Measurements from ENCODE around the gene SNX30.
A peak's percentile ranks its signal among the peaks of the same experiment; 100 is the strongest.

Gene SNX30

GRCh38 chr9:112864982-112865381, 114.4 kb downstream of the SNX30 start:
- ATAC-seq (replicated peaks) (no peak), DNase-seq (no peak)
- H3K27ac Mint-ChIP-seq: no peak overlapping the region
- no peaks in the 10 kb centered on the region for H3K9me3 Mint-ChIP-seq
- H3K4me1 Mint-ChIP-seq (ENCODE audit: low read depth in 2 of 2): peaks cover 12 to 21% of the 10 kb centered on the region in 2 donors
- H3K27me3 Mint-ChIP-seq: no peaks in the 10 kb centered on the region
- no peak overlapping the region for H3K4me3 Mint-ChIP-seq
- H3K36me3 Mint-ChIP-seq (ENCODE audit: insufficient read depth): peaks cover 15% of the 10 kb centered on the region

DNA sequence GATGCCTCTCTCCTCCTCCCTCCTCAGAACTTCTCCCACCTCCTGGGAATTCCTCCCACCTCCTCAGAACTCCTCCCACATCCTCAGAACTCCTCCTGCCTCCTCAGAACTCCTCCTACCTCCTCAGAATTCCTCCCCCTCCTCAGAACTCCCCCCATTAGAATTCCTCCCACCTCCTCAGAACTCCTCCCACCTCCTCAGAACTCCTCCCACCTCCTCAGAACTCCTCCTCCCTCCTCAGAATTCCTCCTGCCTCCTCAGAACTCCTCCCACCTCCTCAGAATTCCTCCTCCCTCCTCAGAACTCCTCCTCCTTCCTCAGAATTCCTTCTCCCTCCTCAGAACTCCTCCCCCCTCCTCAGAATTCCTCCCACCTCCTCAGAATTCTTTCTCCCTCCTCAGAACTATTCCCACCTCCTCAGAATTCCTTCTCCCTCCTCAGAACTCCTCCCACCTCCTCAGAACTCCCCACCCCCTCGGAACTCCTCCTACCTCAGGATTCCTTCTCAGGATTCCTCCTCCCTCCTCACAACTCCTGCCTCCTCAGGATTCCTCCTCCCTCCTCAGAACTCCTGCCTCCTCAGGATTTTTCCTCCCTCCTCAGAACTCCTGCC, 116.2 kb downstream of the SNX30 start:
- H3K4me1 Mint-ChIP-seq (ENCODE audit: low read depth in 2 of 2): peaks cover 8 to 10% of the 10 kb centered on the region in 2 donors

GRCh38 chr9:112867275-112867991, 116.9 kb downstream of the SNX30 start:
- ATAC-seq (replicated peaks) (no peak), DNase-seq (no peak)
- Mint-ChIP-seq H3K27ac (peak overlapping the region; percentile 71 to 74), H3K9me3 (no peaks in the 10 kb centered on the region), H3K4me1 (ENCODE audit: low read depth in 2 of 2) (peaks cover 4 to 8% of the 10 kb centered on the region in 2 donors), H3K36me3 (ENCODE audit: insufficient read depth) (peaks cover 19% of the 10 kb centered on the region), H3K4me3 (no peak overlapping the region), H3K27me3 (no peaks in the 10 kb centered on the region)

More for the DNA sequence above, 116.2 kb downstream of the SNX30 start:
- Mint-ChIP-seq H3K36me3 (ENCODE audit: insufficient read depth) (peaks cover 20% of the 10 kb centered on the region), H3K27me3 (no peaks in the 10 kb centered on the region), H3K4me3 (no peak overlapping the region), H3K9me3 (no peaks in the 10 kb centered on the region), H3K27ac (peak overlapping the region; percentile 71 to 74)
- no peak for ATAC-seq (replicated peaks)
- DNase-seq: no peak

GRCh38 chr9:112868461-112868860, 117.9 kb downstream of the SNX30 start:
- Mint-ChIP-seq H3K36me3 (ENCODE audit: insufficient read depth) (peaks cover 19% of the 10 kb centered on the region), H3K27me3 (no peaks in the 10 kb centered on the region), H3K27ac (no peak overlapping the region), H3K4me1 (ENCODE audit: low read depth in 2 of 2) (peaks cover 4 to 6% of the 10 kb centered on the region in 2 donors), H3K9me3 (no peaks in the 10 kb centered on the region), H3K4me3 (no peak overlapping the region)
- DNase-seq (no peak), ATAC-seq (replicated peaks) (no peak)

DNA sequence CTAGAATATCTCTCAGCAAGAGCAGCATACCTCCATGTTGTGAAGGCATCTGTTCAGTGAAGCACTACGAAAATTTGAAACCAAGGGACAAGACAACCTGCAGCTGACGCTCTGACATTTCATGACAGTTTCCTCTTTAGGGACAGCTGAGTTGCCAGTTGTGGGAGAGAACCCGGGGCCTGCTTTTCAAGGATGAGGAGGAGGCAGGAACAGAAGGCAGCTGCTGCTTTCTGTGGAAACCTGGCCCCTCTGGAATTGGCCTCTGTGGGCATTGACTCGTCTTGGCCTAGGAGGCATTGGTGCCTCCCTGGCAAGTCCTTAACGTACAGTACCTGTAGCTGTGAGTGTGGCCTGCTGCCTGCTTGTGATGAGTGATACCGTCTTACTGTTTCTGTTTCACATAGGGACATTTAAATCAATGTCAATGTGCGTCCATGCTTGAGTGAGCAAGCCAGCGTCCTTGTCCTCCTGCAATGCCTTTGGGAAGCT, 118.5 kb downstream of the SNX30 start:
- Mint-ChIP-seq H3K27ac (no peak overlapping the region), H3K27me3 (no peaks in the 10 kb centered on the region), H3K36me3 (ENCODE audit: insufficient read depth) (peaks cover 19% of the 10 kb centered on the region), H3K4me3 (no peak overlapping the region), H3K4me1 (ENCODE audit: low read depth in 2 of 2) (peaks cover 0 to under 1% of the 10 kb centered on the region in 2 donors), H3K9me3 (no peaks in the 10 kb centered on the region)
- DNase-seq (no peak), ATAC-seq (replicated peaks) (no peak)

DNA sequence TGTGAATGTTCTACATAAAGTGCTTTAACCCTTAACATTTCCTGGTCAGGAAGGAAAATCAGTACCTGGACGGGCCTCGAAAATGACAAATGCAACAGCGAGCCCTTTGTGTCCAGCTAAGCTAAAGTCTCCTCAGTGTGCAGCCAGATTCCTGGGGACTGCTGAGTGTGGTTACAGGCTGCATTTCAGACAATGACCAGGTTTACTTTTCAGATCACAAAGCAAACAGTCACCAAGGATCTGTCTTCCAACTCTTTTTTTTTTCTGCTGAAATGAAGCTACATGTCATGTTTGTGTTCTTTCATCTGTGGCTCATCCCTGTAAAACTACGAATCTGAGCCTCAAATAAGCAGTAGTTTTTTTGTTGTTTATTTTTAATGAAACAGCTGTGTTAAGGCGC, 119.4 kb downstream of the SNX30 start:
- no peak overlapping the region for H3K27ac Mint-ChIP-seq
- DNase-seq (no peak), ATAC-seq (replicated peaks) (no peak)
- H3K27me3 Mint-ChIP-seq: no peaks in the 10 kb centered on the region
- peaks cover 19% of the 10 kb centered on the region for H3K36me3 Mint-ChIP-seq (ENCODE audit: insufficient read depth)
- no peaks in the 10 kb centered on the region for H3K9me3 Mint-ChIP-seq
- no peak overlapping the region for H3K4me3 Mint-ChIP-seq
- no peaks in the 10 kb centered on the region for H3K4me1 Mint-ChIP-seq (ENCODE audit: low read depth in 2 of 2)

- H3K4me1 Mint-ChIP-seq (ENCODE audit: low read depth in 2 of 2): no peaks in the 10 kb centered on the region
- no peaks in the 10 kb centered on the region for H3K27me3 Mint-ChIP-seq
- peaks cover 19% of the 10 kb centered on the region for H3K36me3 Mint-ChIP-seq (ENCODE audit: insufficient read depth)
- H3K4me3 Mint-ChIP-seq: no peak overlapping the region
- no peaks in the 10 kb centered on the region for H3K9me3 Mint-ChIP-seq
- no peak for DNase-seq
- H3K27ac Mint-ChIP-seq: no peak overlapping the region
- ATAC-seq (replicated peaks): no peak
Observed at GRCh38 chr9:112870556-112870955, 120.0 kb downstream of the SNX30 start.

DNA sequence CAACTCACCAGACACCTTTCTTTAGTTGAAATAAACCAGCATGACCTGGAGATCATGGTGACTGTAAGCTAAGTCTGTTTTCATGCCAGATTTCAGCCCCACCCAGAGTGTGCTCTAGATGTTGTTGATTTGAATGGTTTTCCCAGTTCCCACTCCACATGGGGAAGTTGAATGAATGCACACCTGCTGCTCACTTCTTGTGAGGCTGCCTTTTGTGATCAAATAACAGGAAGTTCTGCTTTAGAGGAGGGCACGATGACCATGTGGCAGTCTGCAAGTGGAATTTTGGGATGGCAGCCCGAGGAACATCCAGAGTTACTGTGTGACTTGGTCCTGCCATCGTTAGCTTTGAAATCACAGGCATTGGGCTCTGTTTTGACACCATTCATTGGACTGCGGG, 121.5 kb downstream of the SNX30 start:
- no peak for ATAC-seq (replicated peaks)
- Mint-ChIP-seq H3K4me3 (no peak overlapping the region), H3K36me3 (ENCODE audit: insufficient read depth) (peaks cover 15% of the 10 kb centered on the region), H3K27me3 (no peaks in the 10 kb centered on the region), H3K4me1 (ENCODE audit: low read depth in 2 of 2) (no peaks in the 10 kb centered on the region), H3K9me3 (no peaks in the 10 kb centered on the region), H3K27ac (no peak overlapping the region)
- no peak for DNase-seq

GRCh38 chr9:112873773-112874405, 123.3 kb downstream of the SNX30 start:
- H3K4me1 Mint-ChIP-seq (ENCODE audit: low read depth in 2 of 2): no peaks in the 10 kb centered on the region
- ATAC-seq (replicated peaks): no peak
- H3K4me3 Mint-ChIP-seq: no peak overlapping the region
- no peaks in the 10 kb centered on the region for H3K9me3 Mint-ChIP-seq
- DNase-seq: no peak
- H3K27ac Mint-ChIP-seq: no peak overlapping the region
- H3K27me3 Mint-ChIP-seq: no peaks in the 10 kb centered on the region
- H3K36me3 Mint-ChIP-seq (ENCODE audit: insufficient read depth): peaks cover 14% of the 10 kb centered on the region

DNA sequence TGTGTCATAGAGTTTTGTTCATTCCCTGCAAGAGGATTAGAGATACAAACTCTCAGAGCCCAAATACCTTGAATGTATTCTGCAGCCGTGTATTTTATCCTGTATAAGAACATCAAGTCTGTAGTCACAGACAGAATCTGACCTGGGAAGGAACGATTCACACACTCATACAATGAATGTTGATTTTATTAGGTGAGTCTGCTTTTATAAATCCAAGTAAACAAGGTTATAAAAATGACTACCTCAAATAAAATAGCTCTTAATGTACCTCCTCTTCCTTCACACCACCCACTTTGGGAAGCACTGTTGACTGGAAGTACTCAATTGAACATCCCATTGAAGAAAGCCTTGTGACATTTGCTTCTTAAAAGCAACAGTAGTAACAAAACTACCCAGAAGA, 128.2 kb downstream of the SNX30 start:
- Mint-ChIP-seq H3K4me3 (no peak overlapping the region), H3K4me1 (ENCODE audit: low read depth in 2 of 2) (no peaks in the 10 kb centered on the region), H3K27ac (peak overlapping the region in 1 of 2 donors; percentile 65), H3K9me3 (no peaks in the 10 kb centered on the region), H3K27me3 (no peaks in the 10 kb centered on the region), H3K36me3 (ENCODE audit: insufficient read depth) (no peaks in the 10 kb centered on the region)
- ATAC-seq (replicated peaks) (no peak), DNase-seq (no peak)

DNA sequence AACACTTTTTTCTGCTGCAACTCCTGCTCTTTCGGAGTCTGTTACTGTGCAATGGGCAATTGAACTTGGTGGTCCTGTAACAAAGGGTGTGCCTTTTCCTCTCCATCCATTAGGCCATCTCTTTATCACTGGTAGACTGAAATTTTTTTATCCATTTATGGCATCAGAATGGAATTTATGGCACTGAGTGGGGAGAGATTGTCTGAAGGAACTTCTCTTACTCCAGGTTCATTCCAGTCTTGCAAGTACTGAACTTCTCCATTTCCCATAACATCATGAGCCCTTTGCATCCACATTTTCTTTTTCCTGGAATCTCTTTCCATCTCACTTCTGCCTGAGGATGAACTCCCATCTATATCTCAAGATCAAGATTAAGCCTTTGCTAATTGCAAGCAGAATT, 130.1 kb downstream of the SNX30 start:
- DNase-seq (no peak), ATAC-seq (replicated peaks) (no peak)
- Mint-ChIP-seq H3K4me3 (no peak overlapping the region), H3K9me3 (no peaks in the 10 kb centered on the region), H3K27me3 (no peaks in the 10 kb centered on the region), H3K36me3 (ENCODE audit: insufficient read depth) (peaks cover 3% of the 10 kb centered on the region), H3K27ac (no peak overlapping the region), H3K4me1 (ENCODE audit: low read depth in 2 of 2) (no peaks in the 10 kb centered on the region)

DNA sequence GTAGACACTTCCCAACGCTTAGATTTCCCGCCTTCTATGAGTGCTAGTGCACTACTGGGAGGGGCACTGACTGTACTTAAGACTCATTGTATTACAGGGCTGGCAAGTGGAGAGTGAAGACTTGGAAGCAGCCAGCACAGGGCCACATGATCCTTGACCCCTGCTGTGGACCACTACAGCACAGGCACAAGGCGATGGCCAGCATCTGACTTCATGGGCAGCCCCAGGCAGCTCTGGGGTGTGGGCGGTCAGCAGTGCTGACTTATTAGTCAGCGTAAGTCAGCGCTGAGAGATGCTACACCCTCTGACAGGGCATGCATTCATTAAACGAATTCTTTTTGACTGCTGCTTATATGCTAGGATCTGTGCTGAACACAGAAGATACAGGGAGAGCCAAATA, 130.8 kb downstream of the SNX30 start:
- peaks cover 3% of the 10 kb centered on the region for H3K36me3 Mint-ChIP-seq (ENCODE audit: insufficient read depth)
- no peak overlapping the region for H3K27ac Mint-ChIP-seq
- no peaks in the 10 kb centered on the region for H3K4me1 Mint-ChIP-seq (ENCODE audit: low read depth in 2 of 2)
- DNase-seq (no peak), ATAC-seq (replicated peaks) (no peak)
- H3K9me3 Mint-ChIP-seq: no peaks in the 10 kb centered on the region
- no peaks in the 10 kb centered on the region for H3K27me3 Mint-ChIP-seq
- no peak overlapping the region for H3K4me3 Mint-ChIP-seq

- H3K27me3 Mint-ChIP-seq: no peaks in the 10 kb centered on the region
- H3K27ac Mint-ChIP-seq: no peak overlapping the region
- no peak for DNase-seq
- no peaks in the 10 kb centered on the region for H3K9me3 Mint-ChIP-seq
- ATAC-seq (replicated peaks): no peak
- no peak overlapping the region for H3K4me3 Mint-ChIP-seq
- no peaks in the 10 kb centered on the region for H3K4me1 Mint-ChIP-seq (ENCODE audit: low read depth in 2 of 2)
- H3K36me3 Mint-ChIP-seq (ENCODE audit: insufficient read depth): peaks cover 3% of the 10 kb centered on the region
Observed at GRCh38 chr9:112884101-112884500, 133.5 kb downstream of the SNX30 start.

DNA sequence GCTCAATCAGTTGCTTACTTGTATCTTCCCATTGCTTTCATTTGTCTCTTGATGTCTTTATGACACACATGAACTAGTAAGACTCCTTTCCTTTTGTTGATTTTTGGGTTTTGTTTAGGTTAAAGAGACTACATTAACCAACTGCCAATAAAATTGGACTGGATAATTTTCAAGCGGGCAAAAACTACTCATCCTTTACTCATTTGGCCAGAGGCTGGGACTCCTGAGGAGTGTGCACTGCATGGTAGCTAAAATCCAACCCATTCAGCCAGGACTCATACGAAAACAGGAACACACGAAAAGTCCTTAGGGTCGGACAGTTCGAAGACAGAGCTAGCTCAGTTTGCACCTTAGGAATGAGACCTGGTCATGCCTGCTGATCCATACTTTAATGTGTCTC, 134.2 kb downstream of the SNX30 start:
- Mint-ChIP-seq H3K27me3 (peaks cover 4 to 5% of the 10 kb centered on the region in 2 donors), H3K4me1 (ENCODE audit: low read depth in 2 of 2) (no peaks in the 10 kb centered on the region), H3K9me3 (no peaks in the 10 kb centered on the region), H3K27ac (no peak overlapping the region), H3K4me3 (no peak overlapping the region), H3K36me3 (ENCODE audit: insufficient read depth) (peaks cover 3% of the 10 kb centered on the region)
- ATAC-seq (replicated peaks): no peak
- DNase-seq: no peak
